ENCODE measurements around the gene MKLN1. TPM values are rescaled to one million over a fixed set of nuclear protein-coding genes. Genes with fewer than 3 reads are reported as not detected.

Gene MKLN1
- total RNA-seq, 1 experiment from 2014 or later: 15.1 TPM

Other genes with a start within 250 kb of the MKLN1 start
- gene PODXL, start 228.8 kb downstream of the MKLN1 start, total RNA-seq (2014; rRNA removed; shearing (Covaris generic); ENCODE audit: low replicate concordance): 1.0 and 1.2 TPM in 2 replicates

Data from MG63 (cell line).